HepG2 (cell line): ENCODE data around the gene PCDHB10. TPM values are rescaled to one million over a fixed set of nuclear protein-coding genes. Genes with fewer than 3 reads are reported as not detected.
"Not testable (repeated sequence)": the region's sequence is repeated elsewhere in the genome, so short reads cannot be mapped to it uniquely, and the experiment has no call there.

Experiments used
- ATAC-seq: fragments of 200-7000 bp; cut with Tn5 transposase; 3 replicates; pipeline ENCODE4 v1.9.1; 2020; ENCODE audit warnings: mild to moderate bottlenecking, moderate library complexity
- BruUV-seq: library from RNA; stranded (reverse); fragments of 400-500 nt; replicated peaks from 2 replicates; lab custom pipeline; 2021; lab: Mats Ljungman, UMichigan
- CTCF ChIA-PET: fragments of 300-600 bp; formaldehyde crosslinking; extraction: SDS; loops from one replicate; lab custom pipeline; 2021; ENCODE audit warnings: low total read pairs, inconsistent platforms, low intra/inter-chr PET ratio; lab: Yijun Ruan, JAX
- POLR2A ChIA-PET: fragments of 350-600 bp; sonication (Branson Sonifier 250); formaldehyde crosslinking; loops from one replicate; lab custom pipeline; 2020; ENCODE audit warnings: antibody characterized with exemption, inconsistent platforms; lab: Yijun Ruan, JAX
- DNase-seq: peaks from one replicate; pipeline ENCODE4 v3.0.0-alpha.2; 2015; ENCODE audit warnings: low spot score
- FAIRE-seq: peaks from 3 replicates; lab custom pipeline; 2011; peaks lifted over from hg19 to GRCh38; lab: Jason Lieb, UNC
- H2AFZ ChIP-seq: one replicate; pipeline ENCODE4 v1.6.1; 2011; ENCODE audit warnings: low read length, inconsistent platforms
- H3K27ac ChIP-seq: fragments of 300-600 bp; 3 replicates; pipeline ENCODE4 v1.8.0; 2011; ENCODE audit warnings: mixed run types, mild to moderate bottlenecking, mixed read lengths, low read length, inconsistent platforms; ENCODE audit not compliant: insufficient read depth; ENCODE audit errors: extremely low read length
- H3K27me3 ChIP-seq, 2 experiments: fragments of 200-600 bp in 1 of 2; 2 replicates in 1 of 2; 3 replicates in 1 of 2; pipeline versions ENCODE4 v1.6.0 to v1.8.0; 2011; ENCODE audit warnings: low read length in 2 of 2, mild to moderate bottlenecking in 2 of 2, moderate library complexity in 2 of 2, inconsistent platforms in 1 of 2; ENCODE audit not compliant: insufficient read depth in 2 of 2, control insufficient read depth in 1 of 2
- H3K36me3 ChIP-seq, 2 experiments: fragments of 200-600 bp in 1 of 2; replicated peaks in 1 of 2; 2 replicates in 1 of 2; 3 replicates in 1 of 2; pipeline versions ENCODE4 v1.5.1 to v1.8.0; 2011; ENCODE audit warnings: low read length in 2 of 2, inconsistent platforms in 1 of 2; ENCODE audit not compliant: insufficient read depth in 2 of 2, control insufficient read depth in 1 of 2
- H3K4me1 ChIP-seq: 2 replicates; pipeline ENCODE4 v1.5.1; 2012; ENCODE audit warnings: low read length, inconsistent platforms; ENCODE audit not compliant: insufficient read depth
- H3K4me2 ChIP-seq: 2 replicates; pipeline ENCODE4 v1.6.0; 2011; ENCODE audit warnings: low read depth, low read length, inconsistent platforms
- H3K4me3 ChIP-seq, 3 experiments: fragments of 200-600 bp in 1 of 3; sonication (generic), shearing (Covaris generic) in 1 of 3; replicated peaks in 1 of 3; 2 replicates each; pipeline ENCODE4 v1.5.1; 2011 to 2016; ENCODE audit warnings: low read length in 3 of 3, inconsistent platforms in 2 of 3, low read depth in 2 of 3, mild to moderate bottlenecking in 2 of 3, control low read depth in 1 of 3, mixed read lengths in 1 of 3; ENCODE audit not compliant: insufficient read depth in 1 of 3
- H3K79me2 ChIP-seq: one replicate; pipeline ENCODE4 v1.6.1; 2011; ENCODE audit warnings: low read length, inconsistent platforms; ENCODE audit not compliant: insufficient read depth
- H3K9ac ChIP-seq: 2 replicates; pipeline ENCODE4 v1.6.0; 2011; ENCODE audit warnings: mild to moderate bottlenecking, low read depth, low read length, inconsistent platforms; ENCODE audit not compliant: insufficient read depth
- H3K9me3 ChIP-seq: 2 replicates; pipeline ENCODE4 v1.5.1; 2012; ENCODE audit warnings: mild to moderate bottlenecking, low read length
- H4K20me1 ChIP-seq: 2 replicates; pipeline ENCODE4 v1.6.0; 2011; ENCODE audit warnings: inconsistent platforms, mild to moderate bottlenecking, low read length, moderate library complexity; ENCODE audit not compliant: insufficient read depth
- RARA ChIP-seq: IDR thresholded peaks from 2 replicates; pipeline ENCODE4 v1.6.1; 2016; ENCODE audit warnings: missing genetic modification reagents, missing compliant biosample characterization
- RFXANK ChIP-seq: IDR thresholded peaks from 2 replicates; pipeline ENCODE4 v1.6.1; 2016
- ZFP1 ChIP-seq: IDR thresholded peaks from 2 replicates; pipeline ENCODE4 v1.6.1; 2016
- ZNF839 ChIP-seq: sonication (generic); formaldehyde crosslinking; IDR thresholded peaks from 2 replicates; pipeline ENCODE4 v1.4.0; 2020; ENCODE audit warnings: missing genetic modification reagents, mild to moderate bottlenecking, borderline replicate concordance
- WGBS: methylation state at CpG from one replicate; pipeline ENCODE4 v1.1.6; 2017; ENCODE audit warnings: low lambda C conversion rate; 5-methylcytosine and 5-hydroxymethylcytosine counted together
- in situ Hi-C: cut with HindIII; loops from 2 replicates; pipeline ENCODE4 v1.10.0; 2017; ENCODE audit warnings: low pct_unique_long_range_greater_than_20kb; ENCODE audit not compliant: extremely low pct_ligation_motif_present
- intact Hi-C: fragments of 100-400 bp; cut with micrococcal nuclease; formaldehyde crosslinking; loops from one replicate; pipeline ENCODE4 v1.10.0; 2022; ENCODE audit not compliant: unreplicated experiment
- polyA plus RNA-seq, 8 experiments: library from polyadenylated mRNA; depleted of rRNA in 3 of 8; stranded (reverse) in 7 of 8; unstranded in 1 of 8; fragments of >200 nt; fragmentation: Illumina TruSeq in 4 of 8; extraction: Trizol in 4 of 8; gene quantifications; 2 replicates each; pipeline versions ENCODE4 v1.2.1 to v1.2.3, GENCODE V29; 2011 to 2016; ENCODE audit warnings: low read depth in 4 of 8, missing spikeins in 1 of 8, mixed read lengths in 1 of 8; ENCODE audit not compliant: insufficient read depth in 1 of 8
- total RNA-seq, 5 experiments: library from RNA; depleted of rRNA; stranded (reverse); fragments of >200 nt; fragmentation: Illumina TruSeq; extraction: Trizol; gene quantifications; 2 replicates each; pipeline ENCODE4 v1.2.3, GENCODE V29; 2016; ENCODE audit warnings: low read depth in 1 of 5
- TF ChIP-seq, protein P1 (sequence below): sonication (generic); formaldehyde crosslinking; IDR thresholded peaks from 2 replicates; pipeline ENCODE4 v1.9.0; 2021; ENCODE audit warnings: mild to moderate bottlenecking, missing genetic modification reagents
- TF ChIP-seq, protein P2 (sequence below): sonication (generic); formaldehyde crosslinking; IDR thresholded peaks from 2 replicates; pipeline ENCODE4 v1.5.0; 2020; ENCODE audit warnings: missing genetic modification reagents

Gene PCDHB10
- total and polyA plus RNA-seq, 2 of the 13 experiments (the other 11 are each of a cell fraction or from before 2014, with no cell fraction given): 0.05 TPM; not detected in 1

DNA sequence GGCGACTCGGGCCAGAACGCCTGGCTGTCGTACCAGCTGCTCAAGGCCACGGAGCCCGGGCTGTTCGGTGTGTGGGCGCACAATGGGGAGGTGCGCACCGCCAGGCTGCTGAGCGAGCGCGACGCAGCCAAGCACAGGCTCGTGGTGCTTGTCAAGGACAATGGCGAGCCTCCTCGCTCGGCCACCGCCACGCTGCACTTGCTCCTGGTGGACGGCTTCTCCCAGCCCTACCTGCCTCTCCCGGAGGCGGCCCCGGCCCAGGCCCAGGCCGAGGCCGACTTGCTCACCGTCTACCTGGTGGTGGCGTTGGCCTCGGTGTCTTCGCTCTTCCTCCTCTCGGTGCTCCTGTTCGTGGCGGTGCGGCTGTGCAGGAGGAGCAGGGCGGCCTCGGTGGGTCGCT, 2.2 kb downstream of the PCDHB10 start:
- FAIRE-seq, in situ Hi-C loops, H3K9ac ChIP-seq, ATAC-seq, DNase-seq, CTCF ChIA-PET, H4K20me1 ChIP-seq, H3K27me3 ChIP-seq, H3K4me1 ChIP-seq, H2AFZ ChIP-seq, H3K4me3 ChIP-seq, H3K79me2 ChIP-seq, intact Hi-C loops, POLR2A ChIA-PET, H3K27ac ChIP-seq, BruUV-seq, H3K36me3 ChIP-seq, H3K4me2 ChIP-seq: not testable (repeated sequence)
- peaks cover 21% of the 10 kb centered on the region for H3K9me3 ChIP-seq
- WGBS: no CpG with 5 or more reads among the region's 37 CpGs

DNA sequence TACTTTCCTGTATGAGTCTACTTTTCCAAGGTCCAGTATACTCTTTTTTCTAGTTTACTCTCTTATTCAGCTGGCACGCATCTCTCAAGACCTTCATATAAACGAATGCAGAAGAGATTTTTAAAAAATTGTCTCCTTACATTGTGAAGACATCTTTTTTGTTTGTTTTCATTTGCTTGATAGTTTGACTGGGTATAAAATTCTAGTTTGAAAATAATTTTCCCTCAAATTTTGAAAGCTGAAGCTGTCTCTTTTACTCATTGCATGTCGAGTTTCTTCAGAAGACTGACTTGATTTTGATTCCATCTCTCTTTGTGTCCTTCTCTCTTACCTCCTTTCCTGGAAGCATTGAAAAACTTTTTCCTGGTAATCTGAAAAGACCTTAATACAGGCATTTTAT, 4.2 kb downstream of the PCDHB10 start:
- POLR2A ChIA-PET: no interaction called here
- H3K4me3 ChIP-seq: no peak overlapping the region
- TF ChIP-seq ZNF839 (CRISPR knock-in tag): no peak
- peak; percentile 97; the same call in 1 of the 2 replicates for TF ChIP-seq ZFP1 (CRISPR knock-in tag)
- no peak for TF ChIP-seq RARA (CRISPR knock-in tag)
- TF ChIP-seq, protein P1, sequence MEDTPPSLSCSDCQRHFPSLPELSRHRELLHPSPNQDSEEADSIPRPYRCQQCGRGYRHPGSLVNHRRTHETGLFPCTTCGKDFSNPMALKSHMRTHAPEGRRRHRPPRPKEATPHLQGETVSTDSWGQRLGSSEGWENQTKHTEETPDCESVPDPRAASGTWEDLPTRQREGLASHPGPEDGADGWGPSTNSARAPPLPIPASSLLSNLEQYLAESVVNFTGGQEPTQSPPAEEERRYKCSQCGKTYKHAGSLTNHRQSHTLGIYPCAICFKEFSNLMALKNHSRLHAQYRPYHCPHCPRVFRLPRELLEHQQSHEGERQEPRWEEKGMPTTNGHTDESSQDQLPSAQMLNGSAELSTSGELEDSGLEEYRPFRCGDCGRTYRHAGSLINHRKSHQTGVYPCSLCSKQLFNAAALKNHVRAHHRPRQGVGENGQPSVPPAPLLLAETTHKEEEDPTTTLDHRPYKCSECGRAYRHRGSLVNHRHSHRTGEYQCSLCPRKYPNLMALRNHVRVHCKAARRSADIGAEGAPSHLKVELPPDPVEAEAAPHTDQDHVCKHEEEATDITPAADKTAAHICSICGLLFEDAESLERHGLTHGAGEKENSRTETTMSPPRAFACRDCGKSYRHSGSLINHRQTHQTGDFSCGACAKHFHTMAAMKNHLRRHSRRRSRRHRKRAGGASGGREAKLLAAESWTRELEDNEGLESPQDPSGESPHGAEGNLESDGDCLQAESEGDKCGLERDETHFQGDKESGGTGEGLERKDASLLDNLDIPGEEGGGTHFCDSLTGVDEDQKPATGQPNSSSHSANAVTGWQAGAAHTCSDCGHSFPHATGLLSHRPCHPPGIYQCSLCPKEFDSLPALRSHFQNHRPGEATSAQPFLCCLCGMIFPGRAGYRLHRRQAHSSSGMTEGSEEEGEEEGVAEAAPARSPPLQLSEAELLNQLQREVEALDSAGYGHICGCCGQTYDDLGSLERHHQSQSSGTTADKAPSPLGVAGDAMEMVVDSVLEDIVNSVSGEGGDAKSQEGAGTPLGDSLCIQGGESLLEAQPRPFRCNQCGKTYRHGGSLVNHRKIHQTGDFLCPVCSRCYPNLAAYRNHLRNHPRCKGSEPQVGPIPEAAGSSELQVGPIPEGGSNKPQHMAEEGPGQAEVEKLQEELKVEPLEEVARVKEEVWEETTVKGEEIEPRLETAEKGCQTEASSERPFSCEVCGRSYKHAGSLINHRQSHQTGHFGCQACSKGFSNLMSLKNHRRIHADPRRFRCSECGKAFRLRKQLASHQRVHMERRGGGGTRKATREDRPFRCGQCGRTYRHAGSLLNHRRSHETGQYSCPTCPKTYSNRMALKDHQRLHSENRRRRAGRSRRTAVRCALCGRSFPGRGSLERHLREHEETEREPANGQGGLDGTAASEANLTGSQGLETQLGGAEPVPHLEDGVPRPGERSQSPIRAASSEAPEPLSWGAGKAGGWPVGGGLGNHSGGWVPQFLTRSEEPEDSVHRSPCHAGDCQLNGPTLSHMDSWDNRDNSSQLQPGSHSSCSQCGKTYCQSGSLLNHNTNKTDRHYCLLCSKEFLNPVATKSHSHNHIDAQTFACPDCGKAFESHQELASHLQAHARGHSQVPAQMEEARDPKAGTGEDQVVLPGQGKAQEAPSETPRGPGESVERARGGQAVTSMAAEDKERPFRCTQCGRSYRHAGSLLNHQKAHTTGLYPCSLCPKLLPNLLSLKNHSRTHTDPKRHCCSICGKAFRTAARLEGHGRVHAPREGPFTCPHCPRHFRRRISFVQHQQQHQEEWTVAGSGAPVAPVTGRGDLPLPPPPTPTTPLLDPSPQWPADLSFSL (CRISPR knock-in tag): no peak
- TF ChIP-seq, protein P2, sequence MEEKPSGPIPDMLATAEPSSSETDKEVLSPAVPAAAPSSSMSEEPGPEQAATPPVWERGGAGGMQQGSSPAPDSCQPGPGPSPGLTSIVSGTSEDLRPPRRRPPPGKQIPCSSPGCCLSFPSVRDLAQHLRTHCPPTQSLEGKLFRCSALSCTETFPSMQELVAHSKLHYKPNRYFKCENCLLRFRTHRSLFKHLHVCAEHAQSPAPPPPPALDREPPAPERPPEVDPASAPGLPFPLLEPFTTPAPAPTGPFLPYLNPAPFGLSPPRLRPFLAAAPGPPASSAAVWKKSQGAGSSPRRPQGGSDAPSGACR (CRISPR knock-in tag): no peak
- no peak for TF ChIP-seq RFXANK
- no peak overlapping the region for H2AFZ ChIP-seq
- BruUV-seq: no TSS peak
- H3K9me3 ChIP-seq: peaks cover 21% of the 10 kb centered on the region
- in situ Hi-C loops (no loop called here), intact Hi-C loops (no loop called here)
- no peaks in the 10 kb centered on the region for H3K79me2 ChIP-seq
- no peaks in the 10 kb centered on the region for H3K4me1 ChIP-seq
- no peak overlapping the region for H3K27ac ChIP-seq
- under 1% methylated on average over 3 of the region's 3 CpGs for WGBS
- CTCF ChIA-PET: no interaction called here
- H3K36me3 ChIP-seq: no peaks in the 10 kb centered on the region
- no peak for ATAC-seq
- DNase-seq: no peak
- no peak overlapping the region for H3K9ac ChIP-seq
- no peak for FAIRE-seq
- no peak overlapping the region for H3K4me2 ChIP-seq
- H3K27me3 ChIP-seq: no peaks in the 10 kb centered on the region
- no peaks in the 10 kb centered on the region for H4K20me1 ChIP-seq
